ENCODE measurements around the gene GSK3A. TPM values are rescaled to one million over a fixed set of nuclear protein-coding genes. Genes with fewer than 3 reads are reported as not detected.

Gene GSK3A
- total and polyA plus RNA-seq, 2 experiments from 2014 or later: 17.7 to 40.7 TPM

- Histone ChIP-seq H3K4me1 (ENCODE audit: insufficient read depth) (peaks cover 6% of the 10 kb centered on the region; the same call in 1 of the 2 replicates), H3K27ac (ENCODE audit: low read depth) (no peak overlapping the region), H3F3A (replicated peaks; ENCODE audit: low read depth) (no peaks in the 10 kb centered on the region), H3K79me2 (replicated peaks; ENCODE audit: insufficient read depth) (peaks cover 6% of the 10 kb centered on the region; the same call in 1 of the 2 replicates), H3K4me2 (no peak overlapping the region), H2AFZ (no peak overlapping the region), H3K4me3 (no peak overlapping the region), H4K20me1 (replicated peaks; ENCODE audit: insufficient read depth) (0 out of 2 replicates have a peak, but pooled peaks cover 3% of the 10 kb centered on the region), H3K9me2 (ENCODE audit: insufficient read depth) (no peaks in the 10 kb centered on the region), H3K27me3 (ENCODE audit: insufficient read depth) (no peaks in the 10 kb centered on the region), H3K36me3 (ENCODE audit: insufficient read depth) (no peaks in the 10 kb centered on the region)
- H3K36me3 Mint-ChIP-seq (ENCODE audit: low read depth): peaks cover 13% of the 10 kb centered on the region; the same call in 2 of the 3 replicates
- H3K4me3 Mint-ChIP-seq: no peak overlapping the region
- DNase-seq (ENCODE audit: low spot score) (no peak), ATAC-seq (no peak)
- no peak overlapping the region for H3K27ac Mint-ChIP-seq
- peaks cover 29% of the 10 kb centered on the region for H3K4me1 Mint-ChIP-seq
- peaks cover 6% of the 10 kb centered on the region for H3K27me3 Mint-ChIP-seq (ENCODE audit: insufficient read depth, low read depth, poor library complexity)
- no peaks in the 10 kb centered on the region; the same call in 2 of the 3 replicates for H3K9me3 Mint-ChIP-seq
- TF ChIP-seq JUNB (IDR thresholded peaks at IDR 0.05; ENCODE audit: unreplicated experiment): no peak
- TF ChIP-seq, protein P1, sequence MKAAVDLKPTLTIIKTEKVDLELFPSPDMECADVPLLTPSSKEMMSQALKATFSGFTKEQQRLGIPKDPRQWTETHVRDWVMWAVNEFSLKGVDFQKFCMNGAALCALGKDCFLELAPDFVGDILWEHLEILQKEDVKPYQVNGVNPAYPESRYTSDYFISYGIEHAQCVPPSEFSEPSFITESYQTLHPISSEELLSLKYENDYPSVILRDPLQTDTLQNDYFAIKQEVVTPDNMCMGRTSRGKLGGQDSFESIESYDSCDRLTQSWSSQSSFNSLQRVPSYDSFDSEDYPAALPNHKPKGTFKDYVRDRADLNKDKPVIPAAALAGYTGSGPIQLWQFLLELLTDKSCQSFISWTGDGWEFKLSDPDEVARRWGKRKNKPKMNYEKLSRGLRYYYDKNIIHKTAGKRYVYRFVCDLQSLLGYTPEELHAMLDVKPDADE (IDR thresholded peaks at IDR 0.05): no peak
- TF ChIP-seq EZH2 (IDR thresholded peaks at IDR 0.05; ENCODE audit: low read depth, unreplicated experiment): no peak
- TF ChIP-seq, protein P2, sequence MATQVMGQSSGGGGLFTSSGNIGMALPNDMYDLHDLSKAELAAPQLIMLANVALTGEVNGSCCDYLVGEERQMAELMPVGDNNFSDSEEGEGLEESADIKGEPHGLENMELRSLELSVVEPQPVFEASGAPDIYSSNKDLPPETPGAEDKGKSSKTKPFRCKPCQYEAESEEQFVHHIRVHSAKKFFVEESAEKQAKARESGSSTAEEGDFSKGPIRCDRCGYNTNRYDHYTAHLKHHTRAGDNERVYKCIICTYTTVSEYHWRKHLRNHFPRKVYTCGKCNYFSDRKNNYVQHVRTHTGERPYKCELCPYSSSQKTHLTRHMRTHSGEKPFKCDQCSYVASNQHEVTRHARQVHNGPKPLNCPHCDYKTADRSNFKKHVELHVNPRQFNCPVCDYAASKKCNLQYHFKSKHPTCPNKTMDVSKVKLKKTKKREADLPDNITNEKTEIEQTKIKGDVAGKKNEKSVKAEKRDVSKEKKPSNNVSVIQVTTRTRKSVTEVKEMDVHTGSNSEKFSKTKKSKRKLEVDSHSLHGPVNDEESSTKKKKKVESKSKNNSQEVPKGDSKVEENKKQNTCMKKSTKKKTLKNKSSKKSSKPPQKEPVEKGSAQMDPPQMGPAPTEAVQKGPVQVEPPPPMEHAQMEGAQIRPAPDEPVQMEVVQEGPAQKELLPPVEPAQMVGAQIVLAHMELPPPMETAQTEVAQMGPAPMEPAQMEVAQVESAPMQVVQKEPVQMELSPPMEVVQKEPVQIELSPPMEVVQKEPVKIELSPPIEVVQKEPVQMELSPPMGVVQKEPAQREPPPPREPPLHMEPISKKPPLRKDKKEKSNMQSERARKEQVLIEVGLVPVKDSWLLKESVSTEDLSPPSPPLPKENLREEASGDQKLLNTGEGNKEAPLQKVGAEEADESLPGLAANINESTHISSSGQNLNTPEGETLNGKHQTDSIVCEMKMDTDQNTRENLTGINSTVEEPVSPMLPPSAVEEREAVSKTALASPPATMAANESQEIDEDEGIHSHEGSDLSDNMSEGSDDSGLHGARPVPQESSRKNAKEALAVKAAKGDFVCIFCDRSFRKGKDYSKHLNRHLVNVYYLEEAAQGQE (IDR thresholded peaks at IDR 0.05; ENCODE audit: unreplicated experiment): no peak
- TF ChIP-seq POLR2AphosphoS5 (IDR thresholded peaks at IDR 0.05; ENCODE audit: low read depth): no peak
- TF ChIP-seq EZH2phosphoT487 (IDR thresholded peaks at IDR 0.05; ENCODE audit: unreplicated experiment): no peak
- no peak for TF ChIP-seq ZNF114 (CRISPR knock-in tag; IDR thresholded peaks at IDR 0.05)
- no peak for TF ChIP-seq ZNF462 (CRISPR knock-in tag; IDR thresholded peaks at IDR 0.05)
- no peak for TF ChIP-seq ZNF331 (CRISPR knock-in tag; IDR thresholded peaks at IDR 0.05; ENCODE audit: low read depth)
Measured at GRCh38 chr19:42274065-42274682, 31.8 kb upstream of the GSK3A start.
